CD8-positive, alpha-beta memory T cell (primary cell): ENCODE results near the gene VKORC1. TPM values are rescaled to one million over a fixed set of nuclear protein-coding genes. Genes with fewer than 3 reads are reported as not detected.

ENCODE experiments used
- CTCF ChIA-PET: fragments of 350-600 bp; sonication (Branson Sonifier 250); formaldehyde crosslinking; loops from one replicate; lab custom pipeline; 2021; ENCODE audit warnings: antibody characterized with exemption; lab: Charles Lee
- POLR2A ChIA-PET: fragments of 350-600 bp; sonication (Branson Sonifier 250); formaldehyde crosslinking; loops from one replicate; lab custom pipeline; 2021; ENCODE audit warnings: antibody characterized with exemption; lab: Charles Lee
- DNase-seq, 5 donors: peaks; one replicate each; pipeline versions ENCODE4 v3.0.0 to v3.0.0-alpha.2; 2020 to 2022; ENCODE audit warnings: mixed read lengths in 1 of 5
- H3K27ac ChIP-seq: one replicate; pipeline ENCODE4 v1.7.0; 2013; ENCODE audit warnings: low read depth, mild to moderate bottlenecking, low read length, moderate library complexity
- H3K27me3 ChIP-seq: 2 replicates; pipeline ENCODE4 v1.7.0; 2013; ENCODE audit warnings: low read length, mild to moderate bottlenecking; ENCODE audit not compliant: insufficient read depth, poor library complexity, severe bottlenecking
- H3K36me3 ChIP-seq: 2 replicates; pipeline ENCODE4 v1.7.0; 2013; ENCODE audit warnings: mild to moderate bottlenecking, low read length, moderate library complexity; ENCODE audit not compliant: insufficient read depth
- H3K4me1 ChIP-seq: 2 replicates; pipeline ENCODE4 v1.7.0; 2013; ENCODE audit warnings: mild to moderate bottlenecking, low read length, moderate library complexity; ENCODE audit not compliant: insufficient read depth
- H3K4me3 ChIP-seq: 2 replicates; pipeline ENCODE4 v1.7.0; 2013; ENCODE audit warnings: mild to moderate bottlenecking, low read length
- H3K9me3 ChIP-seq: 2 replicates; pipeline ENCODE4 v1.7.0; 2013; ENCODE audit warnings: mild to moderate bottlenecking, low read length
- H3K27ac Mint-ChIP-seq, 8 donors: one replicate each; pipeline ENCODE4 v1.8.0; 2020 to 2021; ENCODE audit warnings: mixed read lengths in 8 of 8, mild to moderate bottlenecking in 6 of 8, inconsistent platforms in 3 of 8, moderate library complexity in 3 of 8
- H3K27me3 Mint-ChIP-seq, 2 donors: one replicate each; pipeline ENCODE4 v1.8.0; 2020 to 2021; ENCODE audit warnings: mixed read lengths in 2 of 2, mild to moderate bottlenecking in 1 of 2, moderate library complexity in 1 of 2
- H3K36me3 Mint-ChIP-seq, 3 donors: one replicate each; pipeline ENCODE4 v1.8.0; 2020 to 2021; ENCODE audit warnings: mixed read lengths in 3 of 3, inconsistent platforms in 1 of 3, mild to moderate bottlenecking in 1 of 3
- H3K4me1 Mint-ChIP-seq, 3 donors: one replicate each; pipeline ENCODE4 v1.8.0; 2020 to 2021; ENCODE audit warnings: mixed read lengths in 3 of 3, inconsistent platforms in 1 of 3, mild to moderate bottlenecking in 1 of 3
- H3K4me3 Mint-ChIP-seq, 7 donors: one replicate each; pipeline ENCODE4 v1.8.0; 2020 to 2021; ENCODE audit warnings: mixed read lengths in 7 of 7, mild to moderate bottlenecking in 6 of 7, moderate library complexity in 4 of 7, inconsistent platforms in 2 of 7
- H3K9me3 Mint-ChIP-seq, 5 donors: one replicate each; pipeline ENCODE4 v1.8.0; 2020 to 2022; ENCODE audit warnings: mixed read lengths in 5 of 5, mild to moderate bottlenecking in 3 of 5, moderate library complexity in 2 of 5, inconsistent platforms in 1 of 5
- polyA plus RNA-seq: library from polyadenylated mRNA; unstranded; fragments of 300-500 nt; fragmentation: Illumina TruSeq; gene quantifications from one replicate; pipeline ENCODE4 v1.2.3, GENCODE V29; 2021
- total RNA-seq, 2 experiments: library from RNA; stranded (reverse); gene quantifications; one replicate each; pipeline ENCODE4 v1.2.3, GENCODE V29; 2021

The VKORC1 gene
- total and polyA plus RNA-seq, 3 experiments from 2014 or later, result 66.0 to 124 (median 74.3) TPM

- no peak overlapping the region for H3K27ac ChIP-seq
- peaks cover 13% of the 10 kb centered on the region for H3K36me3 ChIP-seq
- POLR2A ChIA-PET, result no interaction called here
- H3K27me3 ChIP-seq, result no peaks in the 10 kb centered on the region
- CTCF ChIA-PET, result interaction anchor here (1.5 kb wide), 1 partner anchor 18 kb away, joined by 3 read pairs; no protein-coding TSS in a partner anchor
- peaks cover 3 to 38% (median 9%) of the 10 kb centered on the region in 3 donors for H3K4me1 Mint-ChIP-seq
- DNase-seq, result no peak
- H3K4me3 Mint-ChIP-seq, result no peak overlapping the region
- H3K27ac Mint-ChIP-seq, result peak overlapping the region in 2 of 8 donors; percentile 17 to 76
- peaks cover 0 to 73% (median 4%) of the 10 kb centered on the region in 3 donors for H3K36me3 Mint-ChIP-seq
- H3K4me3 ChIP-seq, result no peak overlapping the region
- no peaks in the 10 kb centered on the region for H3K9me3 Mint-ChIP-seq
- no peaks in the 10 kb centered on the region for H3K9me3 ChIP-seq
- no peaks in the 10 kb centered on the region for H3K4me1 ChIP-seq
- no peaks in the 10 kb centered on the region for H3K27me3 Mint-ChIP-seq
Measured at GRCh38 chr16:31083081-31083480, 11.5 kb downstream of the VKORC1 start.

GRCh38 chr16:31082368-31083045 is 12.1 kb downstream of the VKORC1 start:
- Histone ChIP-seq H3K4me1 (no peaks in the 10 kb centered on the region), H3K27ac (no peak overlapping the region), H3K9me3 (no peaks in the 10 kb centered on the region), H3K36me3 (peaks cover 19% of the 10 kb centered on the region), H3K27me3 (no peaks in the 10 kb centered on the region), H3K4me3 (no peak overlapping the region)
- DNase-seq, result peak in 1 of 5 donors; percentile 29
- Mint-ChIP-seq H3K9me3 (no peaks in the 10 kb centered on the region), H3K4me3 (peak overlapping the region in 1 of 7 donors; percentile 2), H3K4me1 (peaks cover 8 to 42% (median 12%) of the 10 kb centered on the region in 3 donors), H3K27me3 (no peaks in the 10 kb centered on the region), H3K36me3 (peaks cover 0 to 78% (median 4%) of the 10 kb centered on the region in 3 donors), H3K27ac (peak overlapping the region in 4 of 8 donors; percentile 32 to 75 (median 66))
- POLR2A ChIA-PET, result no interaction called here
- CTCF ChIA-PET, result no interaction called here

- Mint-ChIP-seq H3K4me1 (peaks cover 8 to 42% (median 12%) of the 10 kb centered on the region in 3 donors), H3K27ac (peak overlapping the region in 5 of 8 donors; percentile 32 to 89 (median 75)), H3K4me3 (no peak overlapping the region), H3K9me3 (no peaks in the 10 kb centered on the region), H3K36me3 (peaks cover 0 to 80% (median 4%) of the 10 kb centered on the region in 3 donors), H3K27me3 (no peaks in the 10 kb centered on the region)
- DNase-seq, result no peak
- Histone ChIP-seq H3K9me3 (no peaks in the 10 kb centered on the region), H3K27ac (no peak overlapping the region), H3K4me3 (no peak overlapping the region), H3K36me3 (peaks cover 27% of the 10 kb centered on the region), H3K27me3 (no peaks in the 10 kb centered on the region), H3K4me1 (no peaks in the 10 kb centered on the region)
- POLR2A ChIA-PET, result no interaction called here
- CTCF ChIA-PET, result no interaction called here
Measured at GRCh38 chr16:31081428-31082351, 12.9 kb downstream of the VKORC1 start.

- no peaks in the 10 kb centered on the region for H3K27me3 ChIP-seq
- ChIA-PET POLR2A (no interaction called here), CTCF (no interaction called here)
- no peak overlapping the region for H3K4me3 ChIP-seq
- no peaks in the 10 kb centered on the region for H3K27me3 Mint-ChIP-seq
- H3K9me3 ChIP-seq, result no peaks in the 10 kb centered on the region
- DNase-seq, result no peak
- H3K36me3 ChIP-seq, result peaks cover 27% of the 10 kb centered on the region
- H3K27ac ChIP-seq, result no peak overlapping the region
- peaks cover 12 to 47% (median 13%) of the 10 kb centered on the region in 3 donors for H3K4me1 Mint-ChIP-seq
- peak overlapping the region in 1 of 8 donors; percentile 54 for H3K27ac Mint-ChIP-seq
- no peak overlapping the region for H3K4me3 Mint-ChIP-seq
- H3K9me3 Mint-ChIP-seq, result no peaks in the 10 kb centered on the region
- no peaks in the 10 kb centered on the region for H3K4me1 ChIP-seq
- peaks cover 0 to 85% (median 2%) of the 10 kb centered on the region in 3 donors for H3K36me3 Mint-ChIP-seq
Measured at GRCh38 chr16:31080756-31081419, 13.7 kb downstream of the VKORC1 start.

GRCh38 chr16:31080035-31080629 is 14.5 kb downstream of the VKORC1 start:
- Mint-ChIP-seq H3K36me3 (peaks cover 0 to 78% (median 2%) of the 10 kb centered on the region in 3 donors), H3K27ac (peak overlapping the region in 1 of 8 donors; percentile 45), H3K27me3 (no peaks in the 10 kb centered on the region), H3K4me1 (peaks cover 15 to 48% (median 19%) of the 10 kb centered on the region in 3 donors), H3K4me3 (no peak overlapping the region), H3K9me3 (no peaks in the 10 kb centered on the region)
- H3K36me3 ChIP-seq, result peaks cover 27% of the 10 kb centered on the region
- H3K4me3 ChIP-seq, result no peak overlapping the region
- no peaks in the 10 kb centered on the region for H3K9me3 ChIP-seq
- ChIA-PET CTCF (no interaction called here), POLR2A (no interaction called here)
- peak in 1 of 5 donors; percentile 48 for DNase-seq
- H3K4me1 ChIP-seq, result peaks cover 5% of the 10 kb centered on the region
- H3K27me3 ChIP-seq, result no peaks in the 10 kb centered on the region
- no peak overlapping the region for H3K27ac ChIP-seq

GRCh38 chr16:31079342-31079944 is 15.2 kb downstream of the VKORC1 start:
- no peak overlapping the region for H3K4me3 ChIP-seq
- peaks cover 27% of the 10 kb centered on the region for H3K36me3 ChIP-seq
- no peak overlapping the region for H3K27ac ChIP-seq
- ChIA-PET CTCF (no interaction called here), POLR2A (no interaction called here)
- peaks cover 0 to 84% (median 2%) of the 10 kb centered on the region in 3 donors for H3K36me3 Mint-ChIP-seq
- H3K27ac Mint-ChIP-seq, result peak overlapping the region in 2 of 8 donors; percentile 24 to 50
- peak overlapping the region in 1 of 7 donors; percentile 73 for H3K4me3 Mint-ChIP-seq
- no peak for DNase-seq
- H3K9me3 ChIP-seq, result no peaks in the 10 kb centered on the region
- no peaks in the 10 kb centered on the region for H3K9me3 Mint-ChIP-seq
- H3K27me3 ChIP-seq, result no peaks in the 10 kb centered on the region
- peaks cover 10% of the 10 kb centered on the region for H3K4me1 ChIP-seq
- H3K4me1 Mint-ChIP-seq, result peaks cover 22 to 55% (median 26%) of the 10 kb centered on the region in 3 donors
- peaks cover 0 to 3% of the 10 kb centered on the region in 2 donors for H3K27me3 Mint-ChIP-seq

- H3K4me1 Mint-ChIP-seq, result peaks cover 24 to 56% (median 27%) of the 10 kb centered on the region in 3 donors
- Histone ChIP-seq H3K9me3 (no peaks in the 10 kb centered on the region), H3K4me3 (no peak overlapping the region), H3K27me3 (no peaks in the 10 kb centered on the region), H3K4me1 (peaks cover 10% of the 10 kb centered on the region), H3K36me3 (peaks cover 27% of the 10 kb centered on the region), H3K27ac (no peak overlapping the region)
- DNase-seq, result no peak
- H3K27ac Mint-ChIP-seq, result no peak overlapping the region
- no peaks in the 10 kb centered on the region for H3K9me3 Mint-ChIP-seq
- ChIA-PET CTCF (no interaction called here), POLR2A (no interaction called here)
- H3K36me3 Mint-ChIP-seq, result peaks cover 0 to 84% (median 2%) of the 10 kb centered on the region in 3 donors
- H3K27me3 Mint-ChIP-seq, result peaks cover 0 to 3% of the 10 kb centered on the region in 2 donors
- H3K4me3 Mint-ChIP-seq, result peak overlapping the region in 1 of 7 donors; percentile 9
Measured at GRCh38 chr16:31078597-31079341, 15.8 kb downstream of the VKORC1 start.
